Measurements from ENCODE around the gene PRR9. TPM values are rescaled to one million over a fixed set of nuclear protein-coding genes. Genes with fewer than 3 reads are reported as not detected.

The PRR9 gene
- total and polyA plus RNA-seq, 3 experiments from 2014 or later = not detected

- peaks cover 22 to 66% of the 10 kb centered on the region in 2 donors for H3K27me3 Mint-ChIP-seq
- no peak overlapping the region for H3K4me3 ChIP-seq (ENCODE audit: low read length)
- no peak overlapping the region for H3K27ac Mint-ChIP-seq
- H3K36me3 Mint-ChIP-seq = peaks cover 0 to 1% (median 0%) of the 10 kb centered on the region in 3 donors
- H3K27me3 ChIP-seq (ENCODE audit: insufficient read depth, low read length, poor library complexity, severe bottlenecking) = no peaks in the 10 kb centered on the region
- no peaks in the 10 kb centered on the region for H3K9me3 ChIP-seq (ENCODE audit: low read length)
- no peaks in the 10 kb centered on the region for H3K36me3 ChIP-seq (ENCODE audit: insufficient read depth, low read length)
- DNase-seq = no peak
- no peaks in the 10 kb centered on the region for H3K4me1 ChIP-seq (ENCODE audit: insufficient read depth, low read length)
- no peak overlapping the region for H3K4me3 Mint-ChIP-seq
- H3K4me1 Mint-ChIP-seq = no peaks in the 10 kb centered on the region
- no peak overlapping the region for H3K27ac ChIP-seq (ENCODE audit: low read depth, low read length)
- peaks cover 0 to 1% (median 0%) of the 10 kb centered on the region in 5 donors for H3K9me3 Mint-ChIP-seq
- POLR2A ChIA-PET = no interaction called here
- CTCF ChIA-PET = interaction anchor here (1.4 kb wide), 1 partner anchor 13 kb away, joined by 3 read pairs; no protein-coding TSS in a partner anchor
Observed at GRCh38 chr1:153248176-153248879, 30.9 kb downstream of the PRR9 start.

GRCh38 chr1:153250166-153250565 is 32.8 kb downstream of the PRR9 start:
- no peaks in the 10 kb centered on the region for H3K4me1 Mint-ChIP-seq
- ChIA-PET POLR2A (no interaction called here), CTCF (no interaction called here)
- Histone ChIP-seq H3K36me3 (ENCODE audit: insufficient read depth, low read length) (no peaks in the 10 kb centered on the region), H3K27me3 (ENCODE audit: insufficient read depth, low read length, poor library complexity, severe bottlenecking) (no peaks in the 10 kb centered on the region), H3K9me3 (ENCODE audit: low read length) (no peaks in the 10 kb centered on the region), H3K4me3 (ENCODE audit: low read length) (no peak overlapping the region), H3K4me1 (ENCODE audit: insufficient read depth, low read length) (no peaks in the 10 kb centered on the region), H3K27ac (ENCODE audit: low read depth, low read length) (no peak overlapping the region)
- no peak overlapping the region for H3K4me3 Mint-ChIP-seq
- peak overlapping the region in 1 of 8 donors; percentile 56 for H3K27ac Mint-ChIP-seq
- H3K36me3 Mint-ChIP-seq = peaks cover 0 to 1% (median 0%) of the 10 kb centered on the region in 3 donors
- peaks cover 24 to 78% of the 10 kb centered on the region in 2 donors for H3K27me3 Mint-ChIP-seq
- no peaks in the 10 kb centered on the region for H3K9me3 Mint-ChIP-seq
- no peak for DNase-seq

GRCh38 chr1:153251087-153251486 is 33.7 kb downstream of the PRR9 start:
- Histone ChIP-seq H3K27me3 (ENCODE audit: insufficient read depth, low read length, poor library complexity, severe bottlenecking) (no peaks in the 10 kb centered on the region), H3K4me1 (ENCODE audit: insufficient read depth, low read length) (no peaks in the 10 kb centered on the region), H3K4me3 (ENCODE audit: low read length) (no peak overlapping the region), H3K36me3 (ENCODE audit: insufficient read depth, low read length) (no peaks in the 10 kb centered on the region), H3K9me3 (ENCODE audit: low read length) (no peaks in the 10 kb centered on the region), H3K27ac (ENCODE audit: low read depth, low read length) (no peak overlapping the region)
- POLR2A ChIA-PET = no interaction called here
- Mint-ChIP-seq H3K4me3 (no peak overlapping the region), H3K27ac (no peak overlapping the region), H3K4me1 (no peaks in the 10 kb centered on the region), H3K27me3 (peaks cover 30 to 70% of the 10 kb centered on the region in 2 donors), H3K9me3 (no peaks in the 10 kb centered on the region), H3K36me3 (peaks cover 0 to 1% (median 0%) of the 10 kb centered on the region in 3 donors)
- CTCF ChIA-PET = no interaction called here
- no peak for DNase-seq

GRCh38 chr1:153251562-153251961 is 34.2 kb downstream of the PRR9 start:
- Histone ChIP-seq H3K4me3 (ENCODE audit: low read length) (no peak overlapping the region), H3K4me1 (ENCODE audit: insufficient read depth, low read length) (no peaks in the 10 kb centered on the region), H3K9me3 (ENCODE audit: low read length) (no peaks in the 10 kb centered on the region), H3K27me3 (ENCODE audit: insufficient read depth, low read length, poor library complexity, severe bottlenecking) (no peaks in the 10 kb centered on the region), H3K36me3 (ENCODE audit: insufficient read depth, low read length) (no peaks in the 10 kb centered on the region), H3K27ac (ENCODE audit: low read depth, low read length) (no peak overlapping the region)
- peaks cover 0 to 1% (median 0%) of the 10 kb centered on the region in 3 donors for H3K36me3 Mint-ChIP-seq
- H3K4me3 Mint-ChIP-seq = no peak overlapping the region
- no peaks in the 10 kb centered on the region for H3K9me3 Mint-ChIP-seq
- POLR2A ChIA-PET = no interaction called here
- no peak overlapping the region for H3K27ac Mint-ChIP-seq
- CTCF ChIA-PET = no interaction called here
- H3K4me1 Mint-ChIP-seq = no peaks in the 10 kb centered on the region
- no peak for DNase-seq
- peaks cover 29 to 66% of the 10 kb centered on the region in 2 donors for H3K27me3 Mint-ChIP-seq

- Mint-ChIP-seq H3K4me1 (no peaks in the 10 kb centered on the region), H3K36me3 (peaks cover 0 to 1% (median 0%) of the 10 kb centered on the region in 3 donors), H3K4me3 (no peak overlapping the region), H3K27ac (no peak overlapping the region), H3K27me3 (peaks cover 29 to 64% of the 10 kb centered on the region in 2 donors), H3K9me3 (no peaks in the 10 kb centered on the region)
- Histone ChIP-seq H3K4me1 (ENCODE audit: insufficient read depth, low read length) (no peaks in the 10 kb centered on the region), H3K27ac (ENCODE audit: low read depth, low read length) (no peak overlapping the region), H3K36me3 (ENCODE audit: insufficient read depth, low read length) (no peaks in the 10 kb centered on the region), H3K9me3 (ENCODE audit: low read length) (no peaks in the 10 kb centered on the region), H3K4me3 (ENCODE audit: low read length) (no peak overlapping the region), H3K27me3 (ENCODE audit: insufficient read depth, low read length, poor library complexity, severe bottlenecking) (no peaks in the 10 kb centered on the region)
- ChIA-PET POLR2A (no interaction called here), CTCF (no interaction called here)
- DNase-seq = no peak
Observed at GRCh38 chr1:153251988-153252387, 34.6 kb downstream of the PRR9 start.

- H3K27ac Mint-ChIP-seq = no peak overlapping the region
- H3K36me3 ChIP-seq (ENCODE audit: insufficient read depth, low read length) = no peaks in the 10 kb centered on the region
- DNase-seq = no peak
- no peaks in the 10 kb centered on the region for H3K4me1 Mint-ChIP-seq
- H3K27me3 ChIP-seq (ENCODE audit: insufficient read depth, low read length, poor library complexity, severe bottlenecking) = no peaks in the 10 kb centered on the region
- peaks cover 0 to 1% (median 0%) of the 10 kb centered on the region in 3 donors for H3K36me3 Mint-ChIP-seq
- H3K27me3 Mint-ChIP-seq = peaks cover 26 to 59% of the 10 kb centered on the region in 2 donors
- H3K4me3 ChIP-seq (ENCODE audit: low read length) = no peak overlapping the region
- no peaks in the 10 kb centered on the region for H3K9me3 ChIP-seq (ENCODE audit: low read length)
- no peaks in the 10 kb centered on the region for H3K4me1 ChIP-seq (ENCODE audit: insufficient read depth, low read length)
- CTCF ChIA-PET = no interaction called here
- POLR2A ChIA-PET = no interaction called here
- H3K4me3 Mint-ChIP-seq = peak overlapping the region in 1 of 7 donors; percentile 38
- no peaks in the 10 kb centered on the region for H3K9me3 Mint-ChIP-seq
- no peak overlapping the region for H3K27ac ChIP-seq (ENCODE audit: low read depth, low read length)
Observed at GRCh38 chr1:153253076-153253475, 35.7 kb downstream of the PRR9 start.

- no peak overlapping the region for H3K4me3 Mint-ChIP-seq
- POLR2A ChIA-PET = no interaction called here
- H3K36me3 ChIP-seq (ENCODE audit: insufficient read depth, low read length) = no peaks in the 10 kb centered on the region
- no peak for DNase-seq
- no peak overlapping the region for H3K27ac Mint-ChIP-seq
- H3K27me3 ChIP-seq (ENCODE audit: insufficient read depth, low read length, poor library complexity, severe bottlenecking) = no peaks in the 10 kb centered on the region
- H3K27me3 Mint-ChIP-seq = peaks cover 29 to 58% of the 10 kb centered on the region in 2 donors
- H3K9me3 ChIP-seq (ENCODE audit: low read length) = no peaks in the 10 kb centered on the region
- no peak overlapping the region for H3K4me3 ChIP-seq (ENCODE audit: low read length)
- peaks cover 0 to 1% (median 0%) of the 10 kb centered on the region in 3 donors for H3K36me3 Mint-ChIP-seq
- no peaks in the 10 kb centered on the region for H3K4me1 Mint-ChIP-seq
- CTCF ChIA-PET = no interaction called here
- H3K9me3 Mint-ChIP-seq = no peaks in the 10 kb centered on the region
- H3K27ac ChIP-seq (ENCODE audit: low read depth, low read length) = no peak overlapping the region
- no peaks in the 10 kb centered on the region for H3K4me1 ChIP-seq (ENCODE audit: insufficient read depth, low read length)
Observed at GRCh38 chr1:153253693-153254092, 36.3 kb downstream of the PRR9 start.

GRCh38 chr1:153259387-153259786 is 42.0 kb downstream of the PRR9 start, which contains the start of gene LORICRIN:
TSS of gene LORICRIN (plus strand) at chr1:153259687. CDS start at chr1:153260950, 1,263 bp downstream.
- Histone ChIP-seq H3K4me3 (ENCODE audit: low read length) (no peak within 1 kb of the TSS), H3K36me3 (ENCODE audit: insufficient read depth, low read length) (no peaks in the 10 kb centered on the region), H3K27me3 (ENCODE audit: insufficient read depth, low read length, poor library complexity, severe bottlenecking) (peaks cover 21% of the 10 kb centered on the region), H3K9me3 (ENCODE audit: low read length) (no peaks in the 10 kb centered on the region), H3K27ac (ENCODE audit: low read depth, low read length) (no peak within 1 kb of the TSS), H3K4me1 (ENCODE audit: insufficient read depth, low read length) (peaks cover 17% of the 10 kb centered on the region)
- Mint-ChIP-seq H3K36me3 (no peaks in the 10 kb centered on the region), H3K27me3 (peaks cover 51 to 58% of the 10 kb centered on the region in 2 donors), H3K4me1 (peaks cover 22 to 29% (median 25%) of the 10 kb centered on the region in 3 donors), H3K9me3 (peaks cover 0 to 2% (median 0%) of the 10 kb centered on the region in 5 donors), H3K27ac (peak within 1 kb of the TSS in 4 of 8 donors; percentile 37 to 70 (median 53)), H3K4me3 (peak within 1 kb of the TSS; percentile 70 to 86 (median 75))
- DNase-seq = no peak
- CTCF ChIA-PET = no interaction called here
- POLR2A ChIA-PET = no interaction called here
